Esophagus muscularis mucosa (tissue), 4 donors: ENCODE results near the gene IQSEC3. TPM values are rescaled to one million over a fixed set of nuclear protein-coding genes. Genes with fewer than 3 reads are reported as not detected.
A peak's percentile ranks its signal among the peaks of the same experiment; 100 is the strongest.
"Not testable (repeated sequence)": the region's sequence is repeated elsewhere in the genome, so short reads cannot be mapped to it uniquely, and the experiment has no call there.

Experiments
- DNase-seq: peaks from one replicate; pipeline ENCODE4 v3.0.0-alpha.2; 2017; ENCODE audit errors: extremely low spot score
- H3K27ac ChIP-seq, 4 donors: fragments of 200-600 bp; sonication (generic); replicated peaks in 1 of 4; 1 replicate in 3 of 4; 2 replicates in 1 of 4; pipeline ENCODE4 v1.5.1; 2016 to 2019; ENCODE audit warnings: mild to moderate bottlenecking in 1 of 4
- H3K27me3 ChIP-seq, 4 donors: fragments of 200-600 bp; sonication (generic); one replicate each; pipeline versions ENCODE4 v1.5.1 to v1.6.0; 2016 to 2019
- H3K36me3 ChIP-seq, 4 donors: fragments of 200-600 bp; sonication (generic); one replicate each; pipeline ENCODE4 v1.5.1; 2016 to 2019
- H3K4me1 ChIP-seq, 4 donors: fragments of 200-600 bp; sonication (generic); one replicate each; pipeline ENCODE4 v1.5.1; 2016 to 2019
- H3K4me3 ChIP-seq, 4 donors: fragments of 200-600 bp; sonication (generic); 1 replicate in 2 of 4; 2 replicates in 2 of 4; pipeline ENCODE4 v1.5.1; 2016 to 2019; ENCODE audit warnings: mild to moderate bottlenecking in 4 of 4, moderate library complexity in 1 of 4
- H3K9me3 ChIP-seq, 4 donors: fragments of 200-600 bp; sonication (generic); 1 replicate in 3 of 4; 2 replicates in 1 of 4; pipeline ENCODE4 v1.5.1; 2016 to 2019
- whole genome bisulfite sequencing: methylation state at CpG from one replicate; pipeline ENCODE4 v1.1.5; 2018; 5-methylcytosine and 5-hydroxymethylcytosine counted together
- intact Hi-C: fragments of 100-400 bp; cut with DNase I; formaldehyde crosslinking; loops from one replicate; pipeline ENCODE4 v1.15.1; 2023
- total RNA-seq, 4 donors: library from RNA; depleted of rRNA; stranded (reverse); fragments of >200 nt; gene quantifications; one replicate each; pipeline versions ENCODE4 v1.1.0 to v1.2.1, GENCODE V29; 2016

Gene IQSEC3
- total RNA-seq, 4 donors from 2014 or later = 0.26 to 2.3 (median 1.4) TPM

- H3K9me3 ChIP-seq, H3K36me3 ChIP-seq, H3K27ac ChIP-seq, H3K4me3 ChIP-seq, H3K4me1 ChIP-seq, intact Hi-C loops: not testable (repeated sequence)
- 56% methylated on average over 6 of the region's 6 CpGs for WGBS
- peaks cover 0 to 40% (median 8%) of the 10 kb centered on the region in 4 donors for H3K27me3 ChIP-seq
- DNase-seq = peak; percentile 90
These were observed 3.1 kb downstream of the IQSEC3 start for GRCh38 chr12:69677-70076.

GRCh38 chr12:70541-70940 lies 4.0 kb downstream of the IQSEC3 start:
- DNase-seq = peak; percentile 89
- peaks cover 0 to 46% (median 8%) of the 10 kb centered on the region in 4 donors for H3K27me3 ChIP-seq
- intact Hi-C loops, H3K27ac ChIP-seq, H3K4me1 ChIP-seq, H3K36me3 ChIP-seq, H3K4me3 ChIP-seq, H3K9me3 ChIP-seq: not testable (repeated sequence)
- WGBS = 87% methylated on average over 2 of the region's 2 CpGs

GRCh38 chr12:72018-72417 lies 5.5 kb downstream of the IQSEC3 start:
- WGBS = 80% methylated on average over 4 of the region's 4 CpGs
- intact Hi-C loops = not testable (repeated sequence)

GRCh38 chr12:74420-75190 lies 8.0 kb downstream of the IQSEC3 start:
- DNase-seq, H3K4me1 ChIP-seq, H3K9me3 ChIP-seq, intact Hi-C loops, H3K4me3 ChIP-seq, H3K36me3 ChIP-seq, H3K27ac ChIP-seq: not testable (repeated sequence)
- 78% methylated on average over 8 of the region's 8 CpGs for WGBS
- peaks cover 0 to 73% (median 16%) of the 10 kb centered on the region in 4 donors for H3K27me3 ChIP-seq

More at GRCh38 chr12:72018-72417, 5.5 kb downstream of the IQSEC3 start:
- H3K4me3 ChIP-seq, H3K9me3 ChIP-seq, H3K4me1 ChIP-seq, H3K27ac ChIP-seq, H3K36me3 ChIP-seq, DNase-seq: not testable (repeated sequence)
- H3K27me3 ChIP-seq = peaks cover 0 to 61% (median 11%) of the 10 kb centered on the region in 4 donors

GRCh38 chr12:75541-75940 lies 9.0 kb downstream of the IQSEC3 start:
- 81% methylated on average over 5 of the region's 5 CpGs for WGBS

GRCh38 chr12:76102-76501 lies 9.5 kb downstream of the IQSEC3 start:
- intact Hi-C loops, H3K36me3 ChIP-seq, H3K9me3 ChIP-seq, DNase-seq, H3K27ac ChIP-seq, H3K4me3 ChIP-seq, H3K4me1 ChIP-seq: not testable (repeated sequence)
- peaks cover 0 to 73% (median 14%) of the 10 kb centered on the region in 4 donors for H3K27me3 ChIP-seq
- 88% methylated on average over 10 of the region's 10 CpGs for WGBS

More at GRCh38 chr12:75541-75940, 9.0 kb downstream of the IQSEC3 start:
- intact Hi-C loops, H3K9me3 ChIP-seq, H3K36me3 ChIP-seq, H3K27ac ChIP-seq, H3K4me3 ChIP-seq, DNase-seq, H3K4me1 ChIP-seq: not testable (repeated sequence)
- H3K27me3 ChIP-seq = peaks cover 0 to 71% (median 15%) of the 10 kb centered on the region in 4 donors

- 94% methylated on average over 8 of the region's 8 CpGs for WGBS
- H3K4me3 ChIP-seq, DNase-seq, H3K36me3 ChIP-seq, H3K4me1 ChIP-seq, H3K9me3 ChIP-seq, intact Hi-C loops, H3K27ac ChIP-seq: not testable (repeated sequence)
- H3K27me3 ChIP-seq = peaks cover 0 to 74% (median 14%) of the 10 kb centered on the region in 4 donors
These were observed 10.0 kb downstream of the IQSEC3 start for GRCh38 chr12:76551-76950.

GRCh38 chr12:77101-77719 lies 10.6 kb downstream of the IQSEC3 start:
- H3K4me3 ChIP-seq, H3K27ac ChIP-seq, H3K9me3 ChIP-seq, DNase-seq, H3K36me3 ChIP-seq, H3K4me1 ChIP-seq, intact Hi-C loops: not testable (repeated sequence)
- peaks cover 0 to 71% (median 14%) of the 10 kb centered on the region in 4 donors for H3K27me3 ChIP-seq
- 82% methylated on average over 11 of the region's 26 CpGs for WGBS

- H3K27me3 ChIP-seq = peaks cover 0 to 76% (median 14%) of the 10 kb centered on the region in 4 donors
- peak overlapping the region; percentile 18 to 48 (median 30) for H3K4me3 ChIP-seq
- H3K36me3 ChIP-seq, H3K9me3 ChIP-seq, DNase-seq, H3K4me1 ChIP-seq, intact Hi-C loops, H3K27ac ChIP-seq: not testable (repeated sequence)
- WGBS = 4% methylated on average over 18 of the region's 82 CpGs
These were observed 11.3 kb downstream of the IQSEC3 start for GRCh38 chr12:77769-78383.
